Loucy (cell line): ENCODE measurements around the gene VWC2L.

Experiments used
- H2AFZ ChIP-seq: fragments of 200-600 bp; sonication (generic); 2 replicates; pipeline ENCODE4 v1.6.0; 2016; ENCODE audit warnings: antibody characterized with exemption, mild to moderate bottlenecking, low read length, moderate library complexity
- H3F3A ChIP-seq: fragments of 200-600 bp; 2 replicates; pipeline ENCODE4 v1.6.0; 2016; ENCODE audit warnings: antibody characterized with exemption, low read depth, mild to moderate bottlenecking
- H3K27me3 ChIP-seq: fragments of 200-600 bp; sonication (generic); 2 replicates; pipeline ENCODE4 v1.6.1; 2014; ENCODE audit warnings: low read length, mild to moderate bottlenecking; ENCODE audit not compliant: insufficient read depth, poor library complexity, severe bottlenecking
- H3K36me3 ChIP-seq: fragments of 200-600 bp; sonication (generic); 2 replicates; pipeline ENCODE4 v1.6.1; 2016; ENCODE audit warnings: low read length; ENCODE audit not compliant: insufficient read depth
- H3K4me1 ChIP-seq: fragments of 200-600 bp; sonication (generic); 2 replicates; pipeline ENCODE4 v1.5.1; 2014; ENCODE audit warnings: low read length, mild to moderate bottlenecking; ENCODE audit not compliant: insufficient read depth, poor library complexity, severe bottlenecking
- H3K4me2 ChIP-seq: fragments of 200-600 bp; sonication (generic); 2 replicates; pipeline ENCODE4 v1.6.0; 2014; ENCODE audit warnings: antibody characterized with exemption, low read length, low read depth, mild to moderate bottlenecking; ENCODE audit not compliant: poor library complexity, severe bottlenecking
- H3K4me3 ChIP-seq: fragments of 200-600 bp; sonication (generic); 2 replicates; pipeline ENCODE4 v1.5.1; 2014; ENCODE audit warnings: low read length, mild to moderate bottlenecking, mixed read lengths; ENCODE audit not compliant: poor library complexity, severe bottlenecking
- H3K79me2 ChIP-seq: fragments of 200-600 bp; sonication (generic); 2 replicates; pipeline ENCODE4 v1.6.1; 2014; ENCODE audit warnings: low read length; ENCODE audit not compliant: insufficient read depth
- H3K9ac ChIP-seq: fragments of 200-600 bp; sonication (generic); 2 replicates; pipeline ENCODE4 v1.6.0; 2014; ENCODE audit warnings: mild to moderate bottlenecking, low read depth, low read length, moderate library complexity; ENCODE audit not compliant: poor library complexity, severe bottlenecking
- H3K9me2 ChIP-seq: fragments of 200-600 bp; sonication (generic); replicated peaks from 2 replicates; pipeline ENCODE4 v1.6.1; 2016; ENCODE audit warnings: low read depth, low read length, mixed read lengths
- H3K9me3 ChIP-seq: fragments of 200-600 bp; sonication (generic); 2 replicates; pipeline ENCODE4 v1.6.1; 2014; ENCODE audit warnings: mild to moderate bottlenecking, antibody characterized with exemption, low read length, low read depth; ENCODE audit not compliant: insufficient read depth
- H4K20me1 ChIP-seq: fragments of 200-600 bp; sonication (generic); 2 replicates; pipeline ENCODE4 v1.6.0; 2014; ENCODE audit warnings: antibody characterized with exemption, low read length, mild to moderate bottlenecking; ENCODE audit not compliant: insufficient read depth, poor library complexity, severe bottlenecking
- CTCF ChIP-seq: fragments of 200-600 bp; sonication (generic); conservative IDR thresholded peaks from 2 replicates; pipeline ENCODE4 v1.5.1; 2014; ENCODE audit warnings: mild to moderate bottlenecking, antibody characterized with exemption, low read length
- EZH2phosphoT487 ChIP-seq: fragments of 200-600 bp; IDR thresholded peaks from 2 replicates; pipeline ENCODE4 v1.6.1; 2018; ENCODE audit warnings: antibody characterized with exemption, mild to moderate bottlenecking, moderate library complexity, borderline replicate concordance

Gene VWC2L

GRCh38 chr2:214393796-214394195 lies 17.1 kb upstream of the VWC2L start:
- no peaks in the 10 kb centered on the region for H3K79me2 ChIP-seq
- no peaks in the 10 kb centered on the region for H3K9me3 ChIP-seq
- H2AFZ ChIP-seq, result no peak overlapping the region
- no peaks in the 10 kb centered on the region for H3K27me3 ChIP-seq
- H3K9me2 ChIP-seq, result no peaks in the 10 kb centered on the region; the same call in 1 of the 2 replicates
- H3K36me3 ChIP-seq, result no peaks in the 10 kb centered on the region
- no peaks in the 10 kb centered on the region for H3F3A ChIP-seq
- TF ChIP-seq CTCF, result no peak
- TF ChIP-seq EZH2phosphoT487, result no peak
- H3K4me3 ChIP-seq, result no peak overlapping the region
- no peaks in the 10 kb centered on the region for H3K4me1 ChIP-seq
- H3K9ac ChIP-seq, result no peak overlapping the region
- no peaks in the 10 kb centered on the region for H4K20me1 ChIP-seq
- H3K4me2 ChIP-seq, result no peak overlapping the region

GRCh38 chr2:214395040-214395439 lies 15.8 kb upstream of the VWC2L start:
- Histone ChIP-seq H2AFZ (no peak overlapping the region), H3K4me3 (no peak overlapping the region), H4K20me1 (no peaks in the 10 kb centered on the region), H3K36me3 (no peaks in the 10 kb centered on the region), H3F3A (no peaks in the 10 kb centered on the region), H3K79me2 (no peaks in the 10 kb centered on the region), H3K4me1 (no peaks in the 10 kb centered on the region), H3K9ac (no peak overlapping the region), H3K27me3 (no peaks in the 10 kb centered on the region), H3K4me2 (no peak overlapping the region), H3K9me2 (no peaks in the 10 kb centered on the region; the same call in 1 of the 2 replicates), H3K9me3 (no peaks in the 10 kb centered on the region)
- TF ChIP-seq EZH2phosphoT487, result no peak
- TF ChIP-seq CTCF, result no peak

- Histone ChIP-seq H3K9ac (no peak overlapping the region), H3K4me1 (no peaks in the 10 kb centered on the region), H3K27me3 (no peaks in the 10 kb centered on the region), H3K36me3 (no peaks in the 10 kb centered on the region), H3K79me2 (no peaks in the 10 kb centered on the region), H3F3A (no peaks in the 10 kb centered on the region), H3K4me2 (no peak overlapping the region), H3K9me2 (no peaks in the 10 kb centered on the region), H2AFZ (no peak overlapping the region), H3K9me3 (no peaks in the 10 kb centered on the region), H3K4me3 (no peak overlapping the region), H4K20me1 (no peaks in the 10 kb centered on the region)
- TF ChIP-seq EZH2phosphoT487 (no peak), CTCF (no peak)
These were observed 9.3 kb upstream of the VWC2L start for GRCh38 chr2:214401580-214401979.
